CD4-positive, CD25-positive, alpha-beta regulatory T cell (primary cell): Measurements from ENCODE around the gene PBX2. TPM values are rescaled to one million over a fixed set of nuclear protein-coding genes. Genes with fewer than 3 reads are reported as not detected.
"Not testable (repeated sequence)": the region's sequence is repeated elsewhere in the genome, so short reads cannot be mapped to it uniquely, and the experiment has no call there.

Experiments
- ATAC-seq, 2 donors: fragments of 150-1000 bp; cut with Tn5 transposase; one replicate each; pipeline ENCODE4 v1.10.0; 2021; ENCODE audit warnings: low read depth in 2 of 2, moderate number of reproducible peaks in 2 of 2, moderate library complexity in 1 of 2
- DNase-seq, 3 donors: peaks; one replicate each; pipeline versions ENCODE4 v3.0.0 to v3.0.0-alpha.2; 2012 to 2022; ENCODE audit warnings: mixed read lengths in 1 of 3
- H3K27ac ChIP-seq: one replicate; pipeline ENCODE4 v1.7.0; 2013; ENCODE audit warnings: mild to moderate bottlenecking, low read length; ENCODE audit not compliant: insufficient read depth, poor library complexity, severe bottlenecking
- H3K27me3 ChIP-seq: one replicate; pipeline ENCODE4 v1.7.0; 2013; ENCODE audit warnings: low read length; ENCODE audit not compliant: control insufficient read depth, insufficient read depth
- H3K36me3 ChIP-seq: one replicate; pipeline ENCODE4 v1.7.0; 2013; ENCODE audit warnings: mild to moderate bottlenecking, low read length, moderate library complexity; ENCODE audit not compliant: control insufficient read depth, insufficient read depth
- H3K4me1 ChIP-seq: 2 replicates; pipeline ENCODE4 v1.7.0; 2013; ENCODE audit warnings: mild to moderate bottlenecking, low read length; ENCODE audit not compliant: insufficient read depth, control insufficient read depth, poor library complexity, severe bottlenecking
- H3K4me3 ChIP-seq: one replicate; pipeline ENCODE4 v1.7.0; 2013; ENCODE audit warnings: low read depth, mild to moderate bottlenecking, low read length, moderate library complexity
- H3K9me3 ChIP-seq, 2 experiments: 1 replicate in 1 of 2; 2 replicates in 1 of 2; pipeline ENCODE4 v1.7.0; 2013; ENCODE audit warnings: low read length in 2 of 2, mild to moderate bottlenecking in 1 of 2, moderate library complexity in 1 of 2; ENCODE audit not compliant: control insufficient read depth in 2 of 2
- H3K27ac Mint-ChIP-seq, 3 donors: one replicate each; pipeline ENCODE4 v1.8.0; 2020 to 2022; ENCODE audit warnings: mild to moderate bottlenecking in 3 of 3, mixed read lengths in 3 of 3, moderate library complexity in 2 of 3
- H3K27me3 Mint-ChIP-seq: one replicate; pipeline ENCODE4 v1.8.0; 2022; ENCODE audit warnings: mild to moderate bottlenecking, mixed read lengths
- H3K36me3 Mint-ChIP-seq: one replicate; pipeline ENCODE4 v1.8.0; 2020; ENCODE audit warnings: mixed read lengths
- H3K4me1 Mint-ChIP-seq, 4 donors: one replicate each; pipeline ENCODE4 v1.8.0; 2020 to 2022; ENCODE audit warnings: mixed read lengths in 4 of 4, mild to moderate bottlenecking in 1 of 4
- H3K4me3 Mint-ChIP-seq, 4 donors: one replicate each; pipeline ENCODE4 v1.8.0; 2020 to 2022; ENCODE audit warnings: mild to moderate bottlenecking in 4 of 4, mixed read lengths in 4 of 4, moderate library complexity in 3 of 4
- H3K9me3 Mint-ChIP-seq, 7 donors: one replicate each; pipeline ENCODE4 v1.8.0; 2020 to 2022; ENCODE audit warnings: mixed read lengths in 7 of 7, mild to moderate bottlenecking in 3 of 7, moderate library complexity in 2 of 7
- polyA plus RNA-seq, 4 donors: library from polyadenylated mRNA; unstranded; fragments of 300-500 nt; fragmentation: Illumina TruSeq; gene quantifications; one replicate each; pipeline ENCODE4 v1.2.3, GENCODE V29; 2021
- total RNA-seq: library from RNA; stranded (reverse); gene quantifications from one replicate; pipeline ENCODE4 v1.2.3, GENCODE V29; 2022

Gene PBX2
- total and polyA plus RNA-seq, 5 donors from 2014 or later, result 1.7 to 106 (median 2.1) TPM

DNA sequence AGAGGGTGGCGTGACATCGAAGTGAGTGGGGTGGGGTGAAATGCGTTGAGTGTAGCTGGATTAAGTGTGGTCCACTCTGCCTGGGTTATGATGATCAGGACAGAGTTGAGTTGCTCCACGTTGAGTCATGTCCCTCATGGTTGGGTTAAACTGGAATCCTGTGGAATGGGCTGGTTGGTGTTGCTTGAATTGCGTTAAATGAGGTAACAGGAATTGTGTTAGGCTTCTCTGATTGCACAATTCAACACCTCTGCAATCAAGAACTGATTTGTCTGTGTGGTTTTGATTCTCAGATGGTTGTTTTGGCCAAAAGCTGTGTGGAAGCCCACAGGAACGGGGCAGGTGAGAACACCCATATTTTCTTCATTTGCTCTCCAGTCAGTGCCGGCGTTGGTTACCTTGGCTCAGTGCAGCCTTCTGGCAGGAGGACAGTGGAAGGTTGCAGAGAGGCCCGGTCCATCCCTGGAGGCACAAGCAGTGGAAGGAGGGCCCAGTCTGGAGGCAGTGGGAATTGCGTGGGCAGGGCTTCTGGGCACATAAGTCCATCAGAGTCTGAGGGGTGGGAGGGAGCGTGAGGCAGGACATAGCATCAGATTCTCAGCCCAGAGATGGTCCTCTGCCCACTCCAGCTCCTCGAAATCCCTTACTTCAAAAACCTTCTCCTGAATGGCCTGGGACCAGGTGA is 22.2 kb upstream of the PBX2 start:
- no peak for ATAC-seq
- H3K4me1 Mint-ChIP-seq, result no peaks in the 10 kb centered on the region
- peak overlapping the region; percentile 7 to 72 (median 70) for H3K27ac Mint-ChIP-seq
- no peaks in the 10 kb centered on the region for H3K9me3 Mint-ChIP-seq
- H3K27ac ChIP-seq, result no peak overlapping the region
- no peaks in the 10 kb centered on the region for H3K36me3 Mint-ChIP-seq
- no peaks in the 10 kb centered on the region for H3K4me1 ChIP-seq
- H3K27me3 Mint-ChIP-seq, result peaks cover 16% of the 10 kb centered on the region
- no peaks in the 10 kb centered on the region for H3K36me3 ChIP-seq
- H3K4me3 Mint-ChIP-seq, result no peak overlapping the region
- DNase-seq, result no peak
- no peaks in the 10 kb centered on the region for H3K27me3 ChIP-seq
- H3K4me3 ChIP-seq, result no peak overlapping the region
- H3K9me3 ChIP-seq, result no peaks in the 10 kb centered on the region

DNA sequence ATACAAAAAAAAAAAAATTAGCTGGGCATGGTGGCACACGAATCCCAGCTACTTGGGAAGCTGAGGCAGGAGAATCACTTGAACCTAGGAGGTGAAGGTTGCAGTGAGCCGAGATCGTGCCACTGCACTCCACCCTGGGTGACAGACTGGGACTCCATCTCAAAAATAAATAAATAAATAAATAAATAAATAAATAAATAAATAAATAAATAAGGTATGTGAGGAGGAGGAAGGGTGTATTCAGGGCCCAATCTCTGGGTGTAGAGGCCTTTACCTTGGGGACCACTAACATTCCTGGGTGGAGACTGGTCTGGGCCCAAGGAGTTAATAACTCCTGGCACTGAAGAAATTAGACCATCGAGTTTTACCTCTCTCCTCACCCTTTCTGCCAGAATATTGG is 21.4 kb upstream of the PBX2 start:
- not testable (repeated sequence) for ATAC-seq, H3K9me3 Mint-ChIP-seq, H3K27me3 ChIP-seq, H3K27ac ChIP-seq, DNase-seq, H3K4me3 ChIP-seq, H3K36me3 ChIP-seq, H3K4me1 ChIP-seq, H3K4me1 Mint-ChIP-seq, H3K4me3 Mint-ChIP-seq, H3K9me3 ChIP-seq, H3K36me3 Mint-ChIP-seq
- peak overlapping the region in 1 of 3 donors; percentile 7 for H3K27ac Mint-ChIP-seq
- H3K27me3 Mint-ChIP-seq, result peaks cover 18% of the 10 kb centered on the region

DNA sequence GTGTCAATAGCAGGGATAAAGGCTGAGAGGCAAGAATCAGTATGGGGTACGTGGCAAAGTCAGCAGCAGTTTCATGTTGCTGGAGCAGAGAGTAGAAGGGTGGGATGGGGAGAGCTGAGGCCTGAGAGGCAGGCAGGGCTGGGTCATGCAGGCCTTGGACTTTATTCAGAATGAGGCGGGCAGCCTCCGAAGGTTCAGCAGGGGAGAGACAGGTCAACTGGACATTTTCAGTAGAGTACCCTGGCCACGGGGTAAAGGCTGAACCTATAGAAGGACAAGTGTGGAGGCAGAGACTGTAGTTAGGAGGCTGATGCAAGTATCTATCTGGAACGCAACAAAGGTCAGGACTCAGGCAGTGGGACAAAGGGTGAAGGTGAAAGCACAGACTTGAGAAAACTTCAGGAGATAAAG is 20.2 kb upstream of the PBX2 start:
- Histone ChIP-seq H3K4me1 (no peaks in the 10 kb centered on the region), H3K4me3 (no peak overlapping the region), H3K27me3 (no peaks in the 10 kb centered on the region), H3K9me3 (no peaks in the 10 kb centered on the region), H3K27ac (no peak overlapping the region), H3K36me3 (no peaks in the 10 kb centered on the region)
- Mint-ChIP-seq H3K36me3 (no peaks in the 10 kb centered on the region), H3K9me3 (no peaks in the 10 kb centered on the region), H3K4me1 (no peaks in the 10 kb centered on the region), H3K27me3 (peaks cover 11% of the 10 kb centered on the region), H3K27ac (peak overlapping the region in 1 of 3 donors; percentile 71), H3K4me3 (no peak overlapping the region)
- DNase-seq (no peak), ATAC-seq (no peak)

DNA sequence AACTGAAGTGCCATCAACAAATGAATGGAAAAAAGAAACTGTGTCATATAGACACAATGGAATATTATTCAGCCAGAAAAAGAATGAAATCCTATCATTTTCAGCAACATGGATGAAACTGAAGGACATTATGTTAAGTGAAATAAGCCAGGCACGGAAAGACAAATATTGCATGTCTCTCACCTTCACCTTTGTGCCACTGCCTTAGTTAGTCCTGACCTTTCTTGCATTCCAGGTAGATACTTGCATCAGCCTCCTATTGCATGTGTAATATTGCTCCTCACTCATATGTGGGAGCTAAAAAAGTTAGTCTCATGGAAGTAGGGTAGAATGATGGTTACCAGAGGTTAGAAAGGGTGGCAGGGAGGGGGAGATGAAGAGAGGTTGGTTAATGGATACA is 19.0 kb upstream of the PBX2 start:
- DNase-seq, result no peak
- no peaks in the 10 kb centered on the region for H3K4me1 Mint-ChIP-seq

DNA sequence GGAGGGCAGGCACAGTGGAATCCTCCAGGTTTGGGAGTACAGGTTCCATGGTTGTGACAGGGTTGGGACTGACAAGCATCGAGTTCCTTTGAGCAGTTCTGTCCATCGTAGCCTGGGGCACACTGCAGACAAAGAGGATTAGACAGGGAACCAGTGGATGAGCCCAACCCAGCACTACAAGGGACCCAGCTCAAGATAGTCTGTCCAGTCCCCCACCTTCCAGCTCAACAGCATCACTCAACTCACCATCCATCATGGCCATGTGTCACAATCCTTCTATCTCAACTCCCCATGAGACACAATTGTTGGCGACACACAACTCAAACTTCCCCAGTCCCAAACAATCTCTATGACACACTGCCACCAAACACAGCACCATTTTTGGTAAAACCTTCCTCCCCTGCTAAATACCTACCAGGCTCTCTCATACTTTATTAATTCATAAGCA is 14.3 kb upstream of the PBX2 start:
- Mint-ChIP-seq H3K27me3 (peaks cover 26% of the 10 kb centered on the region), H3K4me3 (no peak overlapping the region), H3K36me3 (no peaks in the 10 kb centered on the region), H3K4me1 (no peaks in the 10 kb centered on the region), H3K9me3 (no peaks in the 10 kb centered on the region), H3K27ac (no peak overlapping the region)
- H3K4me3 ChIP-seq, result no peak overlapping the region
- ATAC-seq (no peak), DNase-seq (no peak)
- H3K27me3 ChIP-seq, result no peaks in the 10 kb centered on the region
- H3K4me1 ChIP-seq, result no peaks in the 10 kb centered on the region
- H3K9me3 ChIP-seq, result no peaks in the 10 kb centered on the region
- no peaks in the 10 kb centered on the region for H3K36me3 ChIP-seq
- no peak overlapping the region for H3K27ac ChIP-seq

More for the DNA sequence above, 19.0 kb upstream of the PBX2 start:
- Mint-ChIP-seq H3K27ac (peak overlapping the region in 2 of 3 donors; percentile 3 to 91), H3K27me3 (peaks cover 17% of the 10 kb centered on the region), H3K4me3 (no peak overlapping the region), H3K9me3 (no peaks in the 10 kb centered on the region), H3K36me3 (no peaks in the 10 kb centered on the region)
- H3K36me3 ChIP-seq, result no peaks in the 10 kb centered on the region
- ATAC-seq, result no peak
- no peak overlapping the region for H3K4me3 ChIP-seq
- H3K9me3 ChIP-seq, result no peaks in the 10 kb centered on the region
- no peaks in the 10 kb centered on the region for H3K4me1 ChIP-seq
- no peaks in the 10 kb centered on the region for H3K27me3 ChIP-seq
- no peak overlapping the region for H3K27ac ChIP-seq

DNA sequence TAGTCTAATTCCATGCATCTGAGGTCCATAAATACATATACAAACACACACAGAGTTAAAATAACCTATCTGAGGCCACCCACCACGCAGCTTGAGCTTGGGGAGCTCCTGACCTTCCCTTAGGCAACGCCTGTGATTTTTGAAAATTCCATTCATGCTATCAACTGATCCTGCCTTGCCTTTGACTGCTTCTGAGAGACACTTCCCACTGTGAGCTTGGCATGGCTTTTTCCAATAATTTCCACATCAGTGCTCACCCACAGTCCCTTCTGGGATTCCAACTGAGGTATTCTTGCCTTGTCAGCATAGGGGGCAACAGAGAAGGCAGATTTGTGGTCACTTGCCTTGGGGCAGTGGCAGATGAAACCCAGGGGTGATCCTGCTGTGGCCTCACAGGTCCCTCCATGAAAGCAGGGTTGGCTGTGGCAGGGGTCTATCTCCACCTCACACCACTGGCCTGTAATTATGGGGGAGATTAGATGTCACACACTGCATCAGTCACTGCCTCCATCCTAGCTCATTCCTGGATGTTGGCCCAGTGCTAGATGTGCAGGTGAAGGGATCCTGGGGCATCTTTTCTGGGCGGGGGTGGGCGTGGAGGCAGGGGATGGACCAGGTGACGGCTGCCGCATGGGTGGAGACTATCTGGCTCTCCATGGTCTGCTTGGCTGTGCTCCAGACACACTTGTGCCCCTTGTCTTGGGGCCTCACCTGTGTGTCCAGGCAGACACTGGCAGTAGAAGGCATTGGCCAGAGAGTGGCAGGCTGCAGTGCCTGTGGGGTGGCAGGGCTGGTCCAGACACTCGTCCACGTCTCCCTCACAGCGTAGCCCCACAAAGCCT is 13.6 kb upstream of the PBX2 start:
- no peaks in the 10 kb centered on the region for H3K9me3 Mint-ChIP-seq
- H3K27ac Mint-ChIP-seq, result no peak overlapping the region

DNA sequence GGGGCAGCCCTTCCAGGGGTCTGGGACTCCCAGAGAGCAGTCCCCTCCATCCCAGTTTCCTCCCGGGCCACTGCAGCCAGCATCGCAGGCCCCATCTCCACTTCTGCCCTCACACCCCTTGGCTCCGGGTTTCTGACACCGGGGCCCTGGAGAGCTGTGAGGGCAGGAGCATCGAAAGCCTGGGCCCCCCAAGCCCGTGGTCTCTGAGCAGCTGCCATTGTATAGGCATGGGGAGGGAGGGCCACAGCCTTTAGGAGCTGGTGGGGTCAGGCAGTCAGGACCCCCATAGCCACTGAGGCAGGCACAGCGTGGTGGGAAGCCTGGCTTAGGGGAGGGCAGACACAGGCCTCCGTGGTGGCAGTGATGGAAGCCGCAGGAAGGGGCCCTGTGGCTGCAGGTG is 12.2 kb upstream of the PBX2 start:
- H3K27ac Mint-ChIP-seq, result no peak overlapping the region
- no peaks in the 10 kb centered on the region for H3K36me3 Mint-ChIP-seq
- Histone ChIP-seq H3K4me3 (no peak overlapping the region), H3K27me3 (no peaks in the 10 kb centered on the region), H3K27ac (no peak overlapping the region), H3K4me1 (peaks cover under 1% of the 10 kb centered on the region), H3K9me3 (no peaks in the 10 kb centered on the region), H3K36me3 (no peaks in the 10 kb centered on the region)
- ATAC-seq (no peak), DNase-seq (no peak)
- no peak overlapping the region for H3K4me3 Mint-ChIP-seq
- H3K9me3 Mint-ChIP-seq, result no peaks in the 10 kb centered on the region
- H3K4me1 Mint-ChIP-seq, result no peaks in the 10 kb centered on the region
- peaks cover 26% of the 10 kb centered on the region for H3K27me3 Mint-ChIP-seq

More for the DNA sequence above, 13.6 kb upstream of the PBX2 start:
- Histone ChIP-seq H3K27me3 (no peaks in the 10 kb centered on the region), H3K4me3 (no peak overlapping the region), H3K9me3 (no peaks in the 10 kb centered on the region), H3K36me3 (no peaks in the 10 kb centered on the region), H3K27ac (no peak overlapping the region), H3K4me1 (no peaks in the 10 kb centered on the region)
- DNase-seq (no peak), ATAC-seq (no peak)
- Mint-ChIP-seq H3K36me3 (no peaks in the 10 kb centered on the region), H3K4me1 (no peaks in the 10 kb centered on the region), H3K27me3 (peaks cover 26% of the 10 kb centered on the region), H3K4me3 (no peak overlapping the region)
